GM19328 (cell line): ENCODE results near the gene RBM4B.

Experiments
- ATAC-seq: cut with Tn5 transposase; IDR thresholded peaks from one replicate; pipeline ENCODE4 v1.9.1; 2021; ENCODE audit warnings: mild to moderate bottlenecking, moderate library complexity; ENCODE audit not compliant: unreplicated experiment

Gene RBM4B

DNA sequence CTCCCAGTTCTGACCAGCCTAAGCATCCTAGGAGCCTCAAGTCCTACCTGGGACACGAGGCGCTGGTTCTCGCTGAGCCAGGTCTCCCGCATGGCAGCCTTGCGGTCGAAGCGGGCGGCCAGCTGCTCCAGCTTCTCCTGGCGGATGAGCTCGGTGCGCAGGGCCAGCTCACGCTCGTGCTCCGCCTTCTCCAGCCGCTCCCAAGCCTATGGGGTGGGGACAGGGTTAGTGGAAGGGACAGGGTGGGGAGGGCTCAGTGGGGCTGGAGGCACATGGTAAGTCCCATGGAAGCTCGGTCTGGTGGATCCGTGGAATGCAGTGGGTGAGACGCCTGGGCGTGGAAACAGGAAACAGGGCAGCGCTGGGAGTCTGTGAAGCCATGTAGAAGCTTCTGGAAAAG, 30.4 kb upstream of the RBM4B start:
- ATAC-seq, result no peak

DNA sequence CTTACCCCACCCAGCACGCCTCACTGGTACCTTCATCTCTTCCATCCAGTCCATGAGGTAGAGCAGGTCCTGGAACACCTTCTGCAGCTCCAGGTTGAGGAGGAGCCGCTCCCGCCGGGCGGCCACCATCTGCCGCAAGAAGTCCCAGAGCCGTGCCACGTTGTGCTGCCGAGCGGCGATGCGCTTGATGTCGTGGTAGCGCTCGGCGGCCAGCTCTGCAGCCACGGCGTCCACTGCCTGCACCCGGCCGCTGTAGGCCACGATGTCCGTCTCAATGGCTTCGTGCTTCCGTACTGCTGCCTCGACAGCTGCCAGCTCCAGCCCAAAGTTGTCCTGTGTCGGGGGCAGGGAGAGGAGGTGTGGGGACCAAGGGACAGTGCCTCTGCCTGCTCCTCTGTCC, 29.8 kb upstream of the RBM4B start:
- ATAC-seq, result no peak

DNA sequence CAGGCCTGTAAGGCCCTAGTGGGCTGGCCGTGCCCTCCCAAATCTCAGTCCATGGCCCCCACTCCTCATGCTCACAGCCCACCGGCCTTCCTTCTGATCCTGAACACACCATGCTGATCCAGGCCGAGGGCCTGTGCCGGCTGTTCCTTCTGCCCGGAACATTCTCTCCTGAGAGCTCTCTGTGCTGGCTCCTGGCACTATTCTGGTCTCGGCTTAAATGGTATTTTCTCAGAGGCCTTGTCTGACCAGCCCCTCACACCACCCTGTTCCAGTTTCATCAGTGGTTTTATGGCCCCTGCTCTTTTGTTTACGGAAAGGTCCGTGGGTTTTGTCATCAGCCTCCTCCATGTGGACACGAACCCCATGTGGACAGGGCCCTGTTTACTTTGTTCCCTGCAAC, 29.3 kb upstream of the RBM4B start:
- ATAC-seq, result no peak

DNA sequence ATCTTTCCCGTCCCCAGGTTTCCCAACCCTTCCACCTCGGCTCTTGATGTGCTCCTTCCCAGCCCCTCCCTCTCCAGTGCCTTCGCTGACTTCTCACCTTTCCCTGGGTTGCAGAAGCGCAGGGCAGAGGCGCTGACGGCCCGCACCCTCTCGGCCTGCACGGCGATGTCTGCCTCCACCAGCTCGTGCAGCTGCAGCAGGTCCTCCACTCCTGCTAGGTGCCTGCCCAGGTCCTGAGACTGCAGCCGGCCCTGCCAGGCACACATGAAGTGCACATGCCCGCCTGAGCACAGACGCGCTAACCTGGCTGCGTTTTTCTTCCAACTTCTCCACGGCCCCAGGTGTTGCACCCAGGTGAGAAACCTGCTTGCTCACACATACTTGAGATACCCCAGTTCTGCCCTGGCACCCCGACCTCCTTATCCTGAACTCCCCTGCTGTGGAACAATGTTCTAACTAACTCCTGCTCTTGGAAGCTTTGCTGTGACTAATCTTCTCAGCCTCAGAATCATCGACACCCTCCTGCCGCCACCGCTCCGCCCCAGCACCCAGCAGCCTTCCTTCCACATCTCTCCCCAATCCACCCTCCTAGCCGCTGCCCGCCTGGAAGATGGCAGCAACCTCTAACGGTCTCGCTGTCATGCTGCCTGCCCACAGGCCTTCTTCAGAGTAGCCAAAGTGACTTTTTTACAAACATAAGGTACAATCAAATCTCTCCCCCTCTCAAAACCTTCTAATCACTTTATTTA, 28.1 kb upstream of the RBM4B start:
- ATAC-seq, result no peak

DNA sequence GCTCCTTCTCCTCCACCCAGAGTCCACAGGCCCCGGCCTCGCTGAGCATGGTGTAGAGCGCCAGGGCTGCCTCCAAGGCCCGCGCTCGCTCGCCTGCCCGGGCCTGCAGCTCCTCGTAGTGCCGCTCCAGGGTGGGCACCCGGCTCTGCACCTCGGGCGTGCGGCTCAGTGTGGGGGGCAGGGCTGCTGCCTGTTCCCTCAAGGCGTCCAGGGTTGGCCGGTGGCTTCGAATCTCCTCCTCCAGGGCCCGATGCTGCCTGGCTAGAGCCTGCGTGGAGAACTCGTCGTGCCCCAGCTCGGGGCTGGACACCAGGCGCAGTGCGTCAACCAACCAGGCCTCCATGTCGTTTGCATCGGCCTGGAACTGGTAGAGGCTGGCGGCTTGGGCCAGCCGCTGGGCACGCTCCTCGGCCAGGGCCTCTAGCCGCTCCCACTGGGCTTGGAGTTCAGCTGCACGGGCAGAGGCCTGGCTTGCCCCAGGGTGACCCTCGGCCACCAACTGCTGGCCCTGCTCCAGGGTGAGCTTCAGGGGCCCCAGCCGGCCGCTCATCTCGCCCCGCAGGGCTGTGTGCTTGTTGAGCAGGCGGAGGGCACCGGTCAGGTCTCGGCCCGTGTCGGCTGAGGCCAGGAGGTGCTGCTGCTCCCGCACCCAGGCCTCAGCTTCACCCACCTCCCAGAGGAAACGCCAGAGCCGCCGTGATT, 27.1 kb upstream of the RBM4B start:
- ATAC-seq, result no peak

DNA sequence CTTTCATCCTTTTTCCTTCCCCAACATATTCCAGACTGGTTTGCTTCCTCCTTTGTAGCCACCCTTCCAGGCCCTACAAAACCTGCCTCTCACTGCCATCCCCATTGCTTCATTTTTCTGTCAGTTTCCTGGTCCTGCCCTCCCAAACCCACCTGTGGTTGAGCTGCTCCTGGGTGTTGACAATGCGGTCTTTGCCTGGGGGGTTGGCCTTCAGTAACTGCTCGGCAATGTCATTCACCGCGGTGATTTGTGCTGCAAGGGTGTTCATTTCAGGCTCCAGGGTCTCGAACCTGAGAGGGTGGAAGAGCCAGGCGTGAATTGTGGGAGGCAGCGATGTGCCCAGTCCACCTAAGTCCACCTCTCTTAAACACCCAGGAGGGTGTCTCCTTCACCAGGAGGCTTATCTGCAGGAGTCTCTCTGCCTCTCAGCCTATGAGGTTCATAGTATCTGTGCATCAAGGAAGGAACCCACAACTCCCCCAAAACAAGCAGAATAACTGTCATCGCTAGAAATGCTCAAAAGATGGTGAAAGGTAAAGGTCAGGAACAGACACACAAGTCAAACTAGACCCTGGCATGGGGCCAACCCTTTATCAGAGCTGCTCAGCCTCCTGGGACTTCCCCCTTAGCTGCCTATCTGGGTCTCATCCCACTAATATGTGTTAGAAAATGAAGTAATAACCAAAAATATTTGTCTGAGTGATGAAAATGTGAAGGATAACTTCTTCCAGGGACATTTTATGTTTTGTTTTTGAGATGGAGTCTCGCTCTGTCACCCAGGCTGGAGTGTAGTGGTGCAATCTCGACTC, 23.9 kb upstream of the RBM4B start:
- no peak for ATAC-seq

DNA sequence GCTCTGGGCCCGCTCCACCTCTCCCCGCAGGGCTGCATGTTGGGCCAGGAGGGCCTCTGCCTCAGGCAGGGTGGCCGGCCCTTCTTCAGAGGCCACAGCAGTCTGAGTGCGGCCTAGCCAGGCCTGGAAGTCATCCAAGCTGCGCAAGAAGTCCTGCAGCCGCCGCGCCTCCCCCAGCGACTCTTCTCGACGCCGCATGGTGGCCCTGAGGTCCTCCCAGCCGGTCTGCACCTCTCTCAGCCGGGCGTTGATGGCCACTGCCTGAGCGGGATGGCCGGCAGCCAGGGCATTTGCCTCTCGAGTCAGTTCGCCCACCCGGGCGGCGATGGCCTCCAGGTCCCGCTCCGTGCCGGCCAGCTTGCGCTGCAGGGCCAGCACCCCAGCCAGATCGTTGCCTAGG, 23.1 kb upstream of the RBM4B start:
- ATAC-seq, result no peak

DNA sequence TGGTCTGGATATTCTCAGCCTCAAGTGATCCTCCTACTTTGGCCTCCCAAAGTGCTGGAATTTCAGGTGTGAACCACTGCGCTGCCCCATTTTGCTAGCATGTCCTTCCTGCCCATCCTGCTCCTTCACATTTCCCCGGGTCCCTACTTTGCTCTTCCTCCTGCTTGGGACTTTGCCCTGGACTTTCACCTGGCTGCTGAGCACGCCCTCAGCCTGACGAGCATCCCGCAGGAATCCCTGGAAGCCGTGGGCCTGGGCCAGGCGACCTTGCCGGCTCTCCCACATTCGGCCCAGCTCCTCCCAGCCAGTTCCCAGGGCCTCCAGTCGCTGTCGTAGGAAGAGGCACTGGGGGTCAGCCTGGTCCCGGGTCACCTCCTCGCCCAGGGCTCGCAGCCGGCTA, 22.6 kb upstream of the RBM4B start:
- no peak for ATAC-seq

DNA sequence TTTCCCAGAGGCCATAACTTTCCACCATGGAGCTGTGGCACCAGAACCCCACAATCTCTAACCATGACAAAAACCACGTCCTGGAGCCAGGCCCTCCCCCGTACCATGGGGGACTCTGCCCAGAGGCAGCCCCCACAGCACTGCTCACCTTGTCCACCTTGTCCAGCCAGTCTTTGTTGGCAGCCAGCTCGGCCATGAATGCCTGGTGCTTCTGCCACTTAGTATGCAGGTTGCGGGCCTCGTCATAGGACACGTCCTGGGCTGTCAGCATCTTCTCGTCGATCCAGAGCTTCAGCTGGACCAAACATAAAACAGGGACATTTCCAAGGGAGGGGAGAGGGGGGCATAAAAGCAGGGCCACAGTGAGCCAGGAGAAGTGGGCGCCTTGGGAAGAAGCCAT, 20.8 kb upstream of the RBM4B start:
- no peak for ATAC-seq

DNA sequence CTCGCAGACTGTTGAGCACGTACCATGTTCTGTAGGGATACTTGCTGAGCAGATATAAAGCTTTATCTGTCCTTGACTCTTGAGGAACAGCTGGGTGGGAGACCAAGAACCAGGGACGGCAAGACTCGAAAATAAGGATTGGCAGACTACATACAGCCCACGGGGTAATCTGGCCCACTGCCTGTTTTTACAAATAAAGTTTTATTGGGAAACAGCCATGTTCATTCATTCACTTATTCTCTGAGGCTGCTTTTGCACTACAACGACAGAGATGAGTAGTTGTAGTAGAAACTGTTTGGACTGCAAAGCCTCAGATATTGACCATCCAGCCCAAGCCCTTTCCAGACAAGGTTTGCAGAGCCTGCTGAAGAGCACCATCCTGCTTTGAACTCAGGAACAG, 20.3 kb upstream of the RBM4B start:
- ATAC-seq, result no peak

DNA sequence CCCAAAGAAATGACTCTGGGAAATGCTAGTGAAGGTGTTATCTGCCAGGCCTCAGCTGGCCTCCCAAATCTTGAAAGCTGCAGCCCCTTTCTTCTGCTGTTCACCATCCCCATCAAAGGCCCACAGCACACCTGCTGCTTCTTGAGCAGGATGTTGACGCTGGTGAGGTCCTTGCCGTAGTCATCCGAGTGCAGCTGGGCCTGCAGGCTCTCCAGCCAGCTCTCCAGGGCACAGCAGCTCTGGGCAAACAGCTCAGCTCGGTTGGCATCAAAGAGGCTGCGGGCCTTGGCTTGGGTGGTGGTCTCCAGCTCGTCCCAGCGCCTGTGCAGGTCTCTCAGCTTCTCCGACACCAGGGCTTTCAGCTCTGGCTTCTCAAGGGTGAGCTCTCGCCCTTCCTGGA, 18.5 kb upstream of the RBM4B start:
- ATAC-seq, result no peak

DNA sequence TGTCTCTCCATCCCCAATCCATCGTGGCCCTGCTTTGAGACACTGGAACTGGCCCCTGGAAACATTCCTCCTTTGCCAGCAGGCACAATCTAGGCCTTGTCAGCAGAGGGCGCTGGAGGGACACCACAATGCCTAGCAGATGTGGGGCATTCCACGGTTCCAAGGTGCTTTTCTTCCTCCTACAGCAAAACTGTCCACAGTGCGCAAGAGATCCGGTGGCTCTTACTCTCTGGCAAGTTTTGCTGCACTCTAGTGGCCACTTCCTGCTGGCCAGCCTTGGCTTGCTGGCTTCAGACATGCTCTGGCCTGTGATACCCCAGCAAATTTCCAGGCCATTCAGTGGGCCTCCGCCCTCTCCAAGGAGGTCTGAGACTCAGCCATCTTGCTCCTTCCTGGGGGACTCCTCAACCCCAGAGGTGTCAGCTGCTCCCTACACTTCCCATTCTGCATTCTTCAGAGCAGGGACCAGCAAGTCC, 17.1 kb upstream of the RBM4B start:
- no peak for ATAC-seq

DNA sequence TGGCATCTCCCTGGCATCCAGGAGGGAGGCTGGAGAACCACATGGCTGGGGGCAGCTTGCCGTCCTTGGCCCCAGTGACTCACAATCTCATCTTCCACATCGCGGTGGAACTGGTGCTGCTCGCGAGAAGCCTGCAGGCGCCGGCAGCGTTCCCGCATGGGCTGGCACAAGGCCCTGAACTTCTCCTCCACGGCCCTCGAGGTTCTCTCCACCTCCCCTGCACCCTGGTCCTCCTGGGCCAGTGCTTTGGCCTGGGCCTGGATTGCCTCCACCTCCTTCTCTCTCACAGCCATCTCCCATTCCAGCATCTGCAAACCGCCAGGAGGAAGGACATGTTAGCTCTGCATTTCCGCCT, 16.3 kb upstream of the RBM4B start:
- ATAC-seq, result no peak

DNA sequence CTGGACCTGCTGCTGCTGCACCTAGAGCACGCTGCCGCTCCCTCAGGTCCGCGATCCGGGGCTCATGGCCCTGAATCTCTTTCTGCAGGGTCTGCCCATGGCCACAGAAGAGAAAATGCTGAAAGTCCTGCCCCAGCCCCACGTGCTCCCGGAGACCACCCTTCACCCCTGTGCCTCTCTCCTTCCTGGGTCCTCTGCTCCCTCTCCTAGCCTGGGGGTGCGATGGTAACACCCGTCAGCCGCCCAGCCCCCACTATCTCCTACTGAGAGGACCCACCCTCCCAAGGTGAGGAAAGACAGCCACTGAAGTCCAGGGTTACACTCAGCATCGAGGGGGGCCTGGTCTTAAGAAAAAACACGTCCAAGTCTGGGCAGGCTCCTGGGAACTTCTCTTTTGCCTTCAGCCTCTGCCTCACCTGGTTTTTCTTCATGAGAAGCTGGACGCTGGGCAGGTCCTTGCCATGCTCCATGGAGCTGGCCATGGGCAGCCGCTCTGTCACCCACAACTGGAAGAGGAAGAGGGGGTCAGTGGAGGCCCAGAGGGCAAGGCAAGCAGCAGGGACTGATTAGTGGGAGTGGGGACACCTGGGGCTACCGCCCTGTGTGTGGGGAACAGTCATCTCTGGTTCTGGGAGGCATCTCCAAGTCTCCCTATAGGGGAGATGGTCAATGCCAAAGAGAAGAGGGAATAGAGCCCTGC, 15.8 kb upstream of the RBM4B start:
- ATAC-seq, result no peak

DNA sequence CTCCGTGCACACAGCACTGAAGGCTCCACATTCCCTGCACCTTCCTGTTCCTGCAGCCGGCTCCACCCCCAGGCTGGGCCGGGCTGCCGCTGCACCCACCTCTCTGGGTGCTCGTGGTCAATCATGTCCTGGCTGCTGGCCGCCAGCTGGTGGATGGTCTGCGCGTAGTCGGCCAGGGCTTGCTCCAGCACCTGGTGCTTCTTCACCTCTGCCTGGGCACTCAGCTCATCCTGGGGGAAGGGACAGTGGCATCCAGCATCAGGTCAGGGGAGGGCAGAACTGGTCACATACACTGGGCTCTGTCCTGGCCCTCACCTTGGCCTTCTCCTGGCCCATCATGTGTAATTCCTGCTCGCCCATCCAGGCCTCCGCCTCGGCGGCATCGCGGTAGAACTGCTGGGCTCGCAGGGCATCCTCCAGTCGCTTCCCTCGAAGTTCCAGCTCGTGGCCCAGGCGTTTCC, 15.2 kb upstream of the RBM4B start:
- no peak for ATAC-seq

DNA sequence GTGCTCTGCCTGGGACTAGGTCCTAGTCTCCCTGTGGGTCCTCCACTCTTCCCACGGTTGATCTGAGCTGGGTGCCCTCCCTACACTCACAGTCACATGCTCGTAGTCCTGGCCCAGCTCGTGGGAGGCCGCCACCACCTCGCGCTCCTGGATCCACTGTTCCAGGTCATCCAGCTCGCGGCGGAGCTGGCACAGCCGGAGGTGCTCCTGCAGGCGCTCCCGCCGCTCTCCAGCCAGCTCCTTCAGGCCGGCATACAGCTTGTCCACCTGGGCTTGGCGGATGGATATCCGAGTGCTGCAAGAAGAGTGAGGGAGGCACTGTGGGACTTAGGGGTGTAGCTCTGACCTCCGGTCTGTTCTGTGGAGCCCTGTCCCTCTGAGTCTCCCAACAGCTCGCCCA, 14.8 kb upstream of the RBM4B start:
- ATAC-seq, result no peak

DNA sequence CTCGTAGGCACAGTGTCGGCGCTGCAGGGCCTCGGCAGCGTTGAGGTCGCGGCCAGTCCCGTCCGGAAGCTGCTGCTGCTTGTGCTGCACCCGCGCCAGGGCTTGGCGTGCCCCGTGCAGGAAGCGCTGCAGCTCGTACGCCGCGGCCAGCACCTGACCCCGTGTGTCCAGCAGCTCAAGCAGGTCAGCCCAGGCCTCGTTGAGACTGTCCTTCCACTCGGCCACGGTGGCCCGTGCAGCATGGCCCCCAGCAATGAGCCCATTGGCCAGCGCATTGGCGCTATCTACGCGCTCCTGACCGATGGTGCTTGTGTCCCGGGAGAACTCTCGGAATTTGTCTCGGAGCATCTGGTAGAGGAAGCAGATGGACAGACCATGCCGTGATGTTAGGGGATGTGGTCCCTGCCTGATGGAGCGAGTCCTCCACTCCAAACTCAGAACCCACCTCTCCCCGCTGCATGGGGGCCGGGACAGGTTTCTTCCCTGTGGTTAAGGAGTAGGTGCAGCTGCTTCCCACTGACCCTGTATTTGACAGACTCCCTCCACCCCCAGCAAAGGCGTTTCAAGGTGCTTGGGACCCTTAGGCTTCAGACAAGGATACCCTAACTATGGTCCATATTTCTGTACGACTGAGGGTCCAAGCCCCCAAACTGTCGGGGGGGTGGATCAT, 13.8 kb upstream of the RBM4B start:
- no peak for ATAC-seq

DNA sequence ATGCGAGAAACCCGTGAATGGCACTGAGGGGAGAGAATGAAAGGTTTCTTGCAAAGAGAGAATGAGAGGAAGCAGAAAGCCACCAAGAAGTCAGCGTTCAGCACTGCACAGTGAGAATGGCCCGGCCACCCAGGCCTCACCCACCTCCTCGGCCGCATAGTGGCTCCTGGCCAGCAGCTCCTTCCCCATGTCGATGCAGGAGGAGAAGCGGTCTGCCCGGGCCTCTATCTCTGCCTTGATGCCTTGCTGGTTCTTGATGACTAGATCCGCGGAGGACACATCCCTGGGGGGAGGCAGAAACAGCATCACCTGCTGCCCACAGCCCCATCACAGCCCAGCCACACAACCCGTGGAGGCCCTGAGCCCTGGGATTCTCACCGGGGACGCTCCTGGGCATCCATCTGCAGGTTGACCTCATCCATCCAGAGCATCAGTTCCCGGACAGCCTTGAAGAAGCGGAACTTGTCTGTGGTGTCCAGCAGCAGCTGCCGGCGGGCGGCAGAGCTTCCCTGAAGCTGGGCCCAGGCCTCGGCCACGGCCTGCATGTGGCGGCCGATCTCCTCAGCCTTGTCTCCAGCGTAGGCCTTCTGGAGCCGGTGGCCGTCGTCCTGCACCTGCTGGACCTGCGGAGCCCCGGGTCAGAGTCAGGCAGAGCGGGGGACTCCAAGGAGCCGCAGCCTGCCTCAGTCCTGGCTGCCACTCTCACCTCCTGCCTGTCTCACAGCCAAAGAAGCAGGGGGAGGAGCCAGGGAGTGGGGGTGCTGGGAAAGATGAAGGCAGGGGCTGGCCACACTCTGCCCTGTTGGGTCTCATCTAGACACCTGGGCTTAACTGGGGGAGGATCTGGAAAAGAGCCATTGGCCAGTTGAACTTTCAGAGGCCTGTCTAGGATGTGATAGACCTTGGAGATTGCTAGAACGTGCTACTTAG, 12.2 kb upstream of the RBM4B start:
- no peak for ATAC-seq
